Measurements from ENCODE around the gene NR1H2. TPM values are rescaled to one million over a fixed set of nuclear protein-coding genes. Genes with fewer than 3 reads are reported as not detected.

Gene NR1H2
- total RNA-seq, 1 experiment from 2014 or later: 40.3 TPM

DNA sequence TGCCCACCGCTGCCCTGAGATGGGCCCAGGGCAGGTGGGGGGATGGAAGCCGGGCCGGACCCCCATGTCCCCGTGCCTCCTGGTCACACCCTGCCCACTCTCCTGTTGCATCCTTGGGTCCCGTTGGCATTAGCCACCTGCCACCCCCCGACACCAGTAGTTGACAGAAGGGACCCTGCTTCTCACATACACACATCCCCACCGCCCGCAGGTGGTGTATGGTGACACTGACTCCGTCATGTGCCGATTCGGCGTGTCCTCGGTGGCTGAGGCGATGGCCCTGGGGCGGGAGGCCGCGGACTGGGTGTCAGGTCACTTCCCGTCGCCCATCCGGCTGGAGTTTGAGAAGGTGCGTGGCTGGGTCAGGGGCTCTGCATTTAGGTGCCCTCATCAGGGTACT lies 37.3 kb downstream of the NR1H2 start:
- Histone ChIP-seq H3K4me1 (ENCODE audit: control insufficient read depth in 1 of 2, insufficient read depth in 2 of 2, low read length in 2 of 2) (no peaks in the 10 kb centered on the region), H3K27ac (ENCODE audit: low read depth, low read length) (no peak overlapping the region), H2AFZ (ENCODE audit: low read depth, low read length, poor library complexity, severe bottlenecking) (no peak overlapping the region), H3K4me3 (replicated peaks in 1 of 2; ENCODE audit: low read depth in 1 of 2, low read length in 2 of 2) (no peak overlapping the region), H3K4me2 (ENCODE audit: low read length) (no peak overlapping the region), H3K79me2 (ENCODE audit: insufficient read depth, low read length) (no peaks in the 10 kb centered on the region), H3K36me3 (ENCODE audit: control insufficient read depth in 1 of 2, insufficient read depth in 2 of 2, low read length in 2 of 2) (peaks cover 8 to 17% of the 10 kb centered on the region in 2 experiments), H3K9ac (ENCODE audit: low read length) (no peak overlapping the region), H3K9me2 (ENCODE audit: insufficient read depth) (no peaks in the 10 kb centered on the region), H3K27me3 (ENCODE audit: insufficient read depth, low read length) (no peaks in the 10 kb centered on the region), H4K20me1 (ENCODE audit: insufficient read depth) (no peaks in the 10 kb centered on the region), H3K9me3 (ENCODE audit: control insufficient read depth in 1 of 2, insufficient read depth in 1 of 2, low read depth in 1 of 2, low read length in 2 of 2) (no peaks in the 10 kb centered on the region)
- CTCF ChIA-PET: interaction anchor here (1.2 kb wide), 1 partner anchor 45 kb away, joined by 3 read pairs; no protein-coding TSS in a partner anchor
- RAD21 ChIA-PET (ENCODE audit: low non-redundant PET in 1 of 2, low total read pairs in 2 of 2, uncharacterized antibody in 2 of 2, unreplicated experiment in 2 of 2): no interaction called here
- POLR2A ChIA-PET: no interaction called here
- BruUV-seq (replicated peaks): no TSS peak
- intact Hi-C loops (cut with micrococcal nuclease): no loop called here
- DNase-seq (ENCODE audit: low read depth, low spot score) (no peak), ATAC-seq (no peak)
- TF ChIP-seq SRF (IDR thresholded peaks at IDR 0.05; ENCODE audit: low read depth) (no peak), TCF7L2 (IDR thresholded peaks at IDR 0.05; ENCODE audit: borderline replicate concordance, extremely low read depth, insufficient read depth, insufficient read length) (no peak), SP1 (IDR thresholded peaks at IDR 0.05; ENCODE audit: low read depth) (no peak), CBX3 (IDR thresholded peaks at IDR 0.05; ENCODE audit: low read depth) (no peak), ZNF274 (IDR thresholded peaks at IDR 0.05; ENCODE audit: low read depth, low read length) (no peak), CEBPB (IDR thresholded peaks at IDR 0.05; ENCODE audit: low read depth) (no peak), YY1 (IDR thresholded peaks at IDR 0.05; ENCODE audit: extremely low read depth, insufficient replicate concordance, low read depth, low read length) (no peak), ZFX (IDR thresholded peaks at IDR 0.05) (no peak), POLR2A (IDR thresholded peaks at IDR 0.05; ENCODE audit: borderline replicate concordance, extremely low read depth, insufficient read depth, insufficient read length) (no peak), POLR2AphosphoS5 (IDR thresholded peaks at IDR 0.05; ENCODE audit: low read depth, low read length) (no peak), EZH2 (IDR thresholded peaks at IDR 0.05) (no peak), EZH2phosphoT487 (IDR thresholded peaks at IDR 0.05; ENCODE audit: borderline replicate concordance) (no peak), JUND (IDR thresholded peaks at IDR 0.05) (no peak), RAD21 (IDR thresholded peaks at IDR 0.05; ENCODE audit: low read depth) (no peak)
- TF ChIP-seq, protein P1, sequence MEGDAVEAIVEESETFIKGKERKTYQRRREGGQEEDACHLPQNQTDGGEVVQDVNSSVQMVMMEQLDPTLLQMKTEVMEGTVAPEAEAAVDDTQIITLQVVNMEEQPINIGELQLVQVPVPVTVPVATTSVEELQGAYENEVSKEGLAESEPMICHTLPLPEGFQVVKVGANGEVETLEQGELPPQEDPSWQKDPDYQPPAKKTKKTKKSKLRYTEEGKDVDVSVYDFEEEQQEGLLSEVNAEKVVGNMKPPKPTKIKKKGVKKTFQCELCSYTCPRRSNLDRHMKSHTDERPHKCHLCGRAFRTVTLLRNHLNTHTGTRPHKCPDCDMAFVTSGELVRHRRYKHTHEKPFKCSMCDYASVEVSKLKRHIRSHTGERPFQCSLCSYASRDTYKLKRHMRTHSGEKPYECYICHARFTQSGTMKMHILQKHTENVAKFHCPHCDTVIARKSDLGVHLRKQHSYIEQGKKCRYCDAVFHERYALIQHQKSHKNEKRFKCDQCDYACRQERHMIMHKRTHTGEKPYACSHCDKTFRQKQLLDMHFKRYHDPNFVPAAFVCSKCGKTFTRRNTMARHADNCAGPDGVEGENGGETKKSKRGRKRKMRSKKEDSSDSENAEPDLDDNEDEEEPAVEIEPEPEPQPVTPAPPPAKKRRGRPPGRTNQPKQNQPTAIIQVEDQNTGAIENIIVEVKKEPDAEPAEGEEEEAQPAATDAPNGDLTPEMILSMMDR (IDR thresholded peaks at IDR 0.05 in 2 of 3, conservative IDR thresholded peaks at IDR 0.05 in 1 of 3; ENCODE audit: borderline replicate concordance in 1 of 3, insufficient read depth in 1 of 3, low read depth in 2 of 3, low read length in 2 of 3): no peak
- TF ChIP-seq, protein P2, sequence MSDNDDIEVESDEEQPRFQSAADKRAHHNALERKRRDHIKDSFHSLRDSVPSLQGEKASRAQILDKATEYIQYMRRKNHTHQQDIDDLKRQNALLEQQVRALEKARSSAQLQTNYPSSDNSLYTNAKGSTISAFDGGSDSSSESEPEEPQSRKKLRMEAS (IDR thresholded peaks at IDR 0.05): no peak
- TF ChIP-seq, protein P3, sequence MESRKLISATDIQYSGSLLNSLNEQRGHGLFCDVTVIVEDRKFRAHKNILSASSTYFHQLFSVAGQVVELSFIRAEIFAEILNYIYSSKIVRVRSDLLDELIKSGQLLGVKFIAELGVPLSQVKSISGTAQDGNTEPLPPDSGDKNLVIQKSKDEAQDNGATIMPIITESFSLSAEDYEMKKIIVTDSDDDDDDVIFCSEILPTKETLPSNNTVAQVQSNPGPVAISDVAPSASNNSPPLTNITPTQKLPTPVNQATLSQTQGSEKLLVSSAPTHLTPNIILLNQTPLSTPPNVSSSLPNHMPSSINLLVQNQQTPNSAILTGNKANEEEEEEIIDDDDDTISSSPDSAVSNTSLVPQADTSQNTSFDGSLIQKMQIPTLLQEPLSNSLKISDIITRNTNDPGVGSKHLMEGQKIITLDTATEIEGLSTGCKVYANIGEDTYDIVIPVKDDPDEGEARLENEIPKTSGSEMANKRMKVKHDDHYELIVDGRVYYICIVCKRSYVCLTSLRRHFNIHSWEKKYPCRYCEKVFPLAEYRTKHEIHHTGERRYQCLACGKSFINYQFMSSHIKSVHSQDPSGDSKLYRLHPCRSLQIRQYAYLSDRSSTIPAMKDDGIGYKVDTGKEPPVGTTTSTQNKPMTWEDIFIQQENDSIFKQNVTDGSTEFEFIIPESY (IDR thresholded peaks at IDR 0.05; ENCODE audit: extremely low read depth, insufficient replicate concordance, low read length): no peak
- TF ChIP-seq, protein P4, sequence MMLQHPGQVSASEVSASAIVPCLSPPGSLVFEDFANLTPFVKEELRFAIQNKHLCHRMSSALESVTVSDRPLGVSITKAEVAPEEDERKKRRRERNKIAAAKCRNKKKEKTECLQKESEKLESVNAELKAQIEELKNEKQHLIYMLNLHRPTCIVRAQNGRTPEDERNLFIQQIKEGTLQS (IDR thresholded peaks at IDR 0.05): no peak
- TF ChIP-seq, protein P5, sequence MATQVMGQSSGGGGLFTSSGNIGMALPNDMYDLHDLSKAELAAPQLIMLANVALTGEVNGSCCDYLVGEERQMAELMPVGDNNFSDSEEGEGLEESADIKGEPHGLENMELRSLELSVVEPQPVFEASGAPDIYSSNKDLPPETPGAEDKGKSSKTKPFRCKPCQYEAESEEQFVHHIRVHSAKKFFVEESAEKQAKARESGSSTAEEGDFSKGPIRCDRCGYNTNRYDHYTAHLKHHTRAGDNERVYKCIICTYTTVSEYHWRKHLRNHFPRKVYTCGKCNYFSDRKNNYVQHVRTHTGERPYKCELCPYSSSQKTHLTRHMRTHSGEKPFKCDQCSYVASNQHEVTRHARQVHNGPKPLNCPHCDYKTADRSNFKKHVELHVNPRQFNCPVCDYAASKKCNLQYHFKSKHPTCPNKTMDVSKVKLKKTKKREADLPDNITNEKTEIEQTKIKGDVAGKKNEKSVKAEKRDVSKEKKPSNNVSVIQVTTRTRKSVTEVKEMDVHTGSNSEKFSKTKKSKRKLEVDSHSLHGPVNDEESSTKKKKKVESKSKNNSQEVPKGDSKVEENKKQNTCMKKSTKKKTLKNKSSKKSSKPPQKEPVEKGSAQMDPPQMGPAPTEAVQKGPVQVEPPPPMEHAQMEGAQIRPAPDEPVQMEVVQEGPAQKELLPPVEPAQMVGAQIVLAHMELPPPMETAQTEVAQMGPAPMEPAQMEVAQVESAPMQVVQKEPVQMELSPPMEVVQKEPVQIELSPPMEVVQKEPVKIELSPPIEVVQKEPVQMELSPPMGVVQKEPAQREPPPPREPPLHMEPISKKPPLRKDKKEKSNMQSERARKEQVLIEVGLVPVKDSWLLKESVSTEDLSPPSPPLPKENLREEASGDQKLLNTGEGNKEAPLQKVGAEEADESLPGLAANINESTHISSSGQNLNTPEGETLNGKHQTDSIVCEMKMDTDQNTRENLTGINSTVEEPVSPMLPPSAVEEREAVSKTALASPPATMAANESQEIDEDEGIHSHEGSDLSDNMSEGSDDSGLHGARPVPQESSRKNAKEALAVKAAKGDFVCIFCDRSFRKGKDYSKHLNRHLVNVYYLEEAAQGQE (IDR thresholded peaks at IDR 0.05; ENCODE audit: low read depth): no peak
